Tibial artery (tissue), 4 donors: ENCODE results near the gene ZNF57.
"Not testable (repeated sequence)": the region's sequence is repeated elsewhere in the genome, so short reads cannot be mapped to it uniquely, and the experiment has no call there.

Experiments
- DNase-seq, 2 donors: peaks; one replicate each; pipeline ENCODE4 v3.0.0-alpha.2; 2019
- H3K27ac ChIP-seq, 2 donors: fragments of 200-600 bp; sonication (generic) in 1 of 2; 1 replicate in 1 of 2; 2 replicates in 1 of 2; pipeline ENCODE4 v1.5.1; 2018 to 2019; ENCODE audit warnings: mild to moderate bottlenecking in 1 of 2
- H3K27me3 ChIP-seq, 2 donors: fragments of 200-600 bp; sonication (generic) in 1 of 2; one replicate each; pipeline versions ENCODE4 v1.5.1 to v1.6.0; 2016 to 2019
- H3K36me3 ChIP-seq, 3 donors: fragments of 200-600 bp; sonication (generic) in 2 of 3; one replicate each; pipeline ENCODE4 v1.5.1; 2016 to 2019; ENCODE audit warnings: mild to moderate bottlenecking in 2 of 3
- H3K4me1 ChIP-seq, 4 donors: fragments of 200-600 bp; sonication (generic) in 2 of 4; 1 replicate in 3 of 4; 2 replicates in 1 of 4; pipeline ENCODE4 v1.5.1; 2016 to 2019
- H3K4me3 ChIP-seq, 2 donors: fragments of 200-600 bp; sonication (generic) in 1 of 2; 1 replicate in 1 of 2; 2 replicates in 1 of 2; pipeline ENCODE4 v1.5.1; 2018 to 2019; ENCODE audit warnings: mild to moderate bottlenecking in 2 of 2
- H3K9me3 ChIP-seq, 3 donors: fragments of 200-600 bp; sonication (generic) in 1 of 3; one replicate each; pipeline ENCODE4 v1.5.1; 2016 to 2019
- CTCF ChIP-seq, 2 experiments: fragments of 200-600 bp in 1 of 2; fragments of 450-650 bp in 1 of 2; IDR thresholded peaks; one replicate each; pipeline ENCODE4 v1.5.1; 2017 to 2019; ENCODE audit warnings: antibody characterized with exemption in 2 of 2, mild to moderate bottlenecking in 1 of 2, moderate library complexity in 1 of 2
- intact Hi-C: fragments of 100-400 bp; cut with DNase I; formaldehyde crosslinking; loops from one replicate; pipeline ENCODE4 v1.15.0; 2023; ENCODE audit warnings: low total_unique reads

The ZNF57 gene

GRCh38 chr19:2887391-2887914 lies 13.3 kb upstream of the ZNF57 start:
- Histone ChIP-seq H3K9me3 (no peaks in the 10 kb centered on the region), H3K4me3 (no peak overlapping the region), H3K27me3 (peaks cover 0 to 10% of the 10 kb centered on the region in 2 donors), H3K4me1 (peaks cover 0 to 5% (median 2%) of the 10 kb centered on the region in 4 donors), H3K27ac (no peak overlapping the region), H3K36me3 (no peaks in the 10 kb centered on the region)
- intact Hi-C loops: loop anchor here (5.0 kb wide), 1 partner anchor 275 kb away; no protein-coding TSS in a partner anchor
- peak in 1 of 2 donors; percentile 23 for DNase-seq
- TF ChIP-seq CTCF (IDR thresholded peaks at IDR 0.05): peak; percentile 63 to 68

GRCh38 chr19:2888731-2889224 lies 11.9 kb upstream of the ZNF57 start:
- Histone ChIP-seq H3K27me3 (peaks cover 0 to 17% of the 10 kb centered on the region in 2 donors), H3K27ac (no peak overlapping the region), H3K9me3 (no peaks in the 10 kb centered on the region), H3K4me3 (peak overlapping the region in 1 of 2 donors; percentile 41), H3K36me3 (no peaks in the 10 kb centered on the region), H3K4me1 (peaks cover 0 to 5% (median 2%) of the 10 kb centered on the region in 4 donors)
- no peak for TF ChIP-seq CTCF (IDR thresholded peaks at IDR 0.05)
- intact Hi-C loops: loop anchor here (5.0 kb wide), 1 partner anchor 274 kb away; no protein-coding TSS in a partner anchor
- DNase-seq: peak; percentile 24 to 66

GRCh38 chr19:2890531-2890930 lies 10.2 kb upstream of the ZNF57 start:
- H3K4me3 ChIP-seq, H3K27ac ChIP-seq, H3K4me1 ChIP-seq, H3K36me3 ChIP-seq, H3K9me3 ChIP-seq, intact Hi-C loops: not testable (repeated sequence)
- DNase-seq: peak in 1 of 2 donors; percentile 4
- H3K27me3 ChIP-seq: peaks cover 0 to 17% of the 10 kb centered on the region in 2 donors

- intact Hi-C loops: no loop called here
- no peak overlapping the region for H3K4me3 ChIP-seq
- H3K9me3 ChIP-seq: peaks cover 0 to 7% (median 0%) of the 10 kb centered on the region in 3 donors
- peaks cover 0 to 6% (median 6%) of the 10 kb centered on the region in 4 donors for H3K4me1 ChIP-seq
- no peak for DNase-seq
- no peaks in the 10 kb centered on the region for H3K36me3 ChIP-seq
- H3K27ac ChIP-seq: no peak overlapping the region
- peaks cover 0 to 14% of the 10 kb centered on the region in 2 donors for H3K27me3 ChIP-seq
- TF ChIP-seq CTCF (IDR thresholded peaks at IDR 0.05): no peak
These were observed 4.0 kb upstream of the ZNF57 start for GRCh38 chr19:2896694-2897093.

GRCh38 chr19:2902590-2903218 lies 2.0 kb downstream of the ZNF57 start:
- Histone ChIP-seq H3K4me3 (no peak overlapping the region), H3K27ac (no peak overlapping the region)
- TF ChIP-seq CTCF (IDR thresholded peaks at IDR 0.05): no peak

GRCh38 chr19:2903326-2903725 lies 2.6 kb downstream of the ZNF57 start:
- H3K27ac ChIP-seq, H3K27me3 ChIP-seq, intact Hi-C loops, H3K4me3 ChIP-seq, H3K9me3 ChIP-seq, DNase-seq, H3K36me3 ChIP-seq: not testable (repeated sequence)
- H3K4me1 ChIP-seq: peaks cover 0 to 17% (median 8%) of the 10 kb centered on the region in 4 donors

More at GRCh38 chr19:2902590-2903218, 2.0 kb downstream of the ZNF57 start:
- Histone ChIP-seq H3K9me3 (no peaks in the 10 kb centered on the region), H3K4me1 (peaks cover 0 to 17% (median 8%) of the 10 kb centered on the region in 4 donors), H3K27me3 (no peaks in the 10 kb centered on the region), H3K36me3 (no peaks in the 10 kb centered on the region)
- DNase-seq: no peak
- intact Hi-C loops: no loop called here
